NCI-H128 (cell line): ENCODE measurements around the gene LAG3.

Experiments
- DNase-seq: peaks from one replicate; lab custom pipeline; 2025; ENCODE audit not compliant: unreplicated experiment; lab: John Stamatoyannopoulos, UW

The LAG3 gene

GRCh38 chr12:6787309-6787708 is 15.0 kb downstream of the LAG3 start:
- no peak for DNase-seq

GRCh38 chr12:6788972-6789924 is 16.9 kb downstream of the LAG3 start, which contains the start of gene CD4:
CD4 (plus strand) TSS chr12:6789528; CDS start chr12:6800139, 10,611 bp downstream.
- DNase-seq = no peak

- no peak for DNase-seq
Observed at GRCh38 chr12:6790496-6791150, 18.3 kb downstream of the LAG3 start.

DNA sequence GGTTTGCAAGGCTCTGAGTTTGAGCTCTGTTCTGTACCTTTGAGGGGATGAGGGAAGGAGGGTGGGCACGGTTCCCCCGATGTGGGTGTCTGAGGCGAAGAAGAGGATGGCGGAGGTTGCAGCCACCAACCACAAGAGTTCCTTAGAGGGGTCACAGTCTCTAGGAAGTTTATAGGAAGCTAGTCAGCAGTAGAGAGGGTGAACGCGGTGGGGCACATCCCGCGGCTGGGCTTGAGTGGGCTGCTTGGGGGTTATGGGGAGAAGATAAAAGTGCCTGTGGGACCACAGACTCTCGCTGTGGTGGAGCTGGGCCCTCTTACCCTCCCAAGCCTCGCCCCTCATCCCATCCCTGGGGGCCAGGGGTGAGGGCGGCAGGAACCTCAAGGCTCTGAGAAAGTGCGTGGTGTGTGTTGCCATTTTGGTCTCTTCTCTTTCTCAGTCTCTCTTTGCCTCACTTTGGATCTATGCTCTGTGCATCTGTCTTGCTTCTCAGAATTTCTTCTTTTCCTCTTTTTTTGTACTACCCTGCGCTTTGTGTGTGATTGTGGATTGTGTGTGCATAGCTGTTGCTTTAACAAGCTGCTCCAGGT is 19.7 kb downstream of the LAG3 start:
- no peak for DNase-seq

- DNase-seq = no peak
Observed at GRCh38 chr12:6792522-6793201, 20.3 kb downstream of the LAG3 start.

DNA sequence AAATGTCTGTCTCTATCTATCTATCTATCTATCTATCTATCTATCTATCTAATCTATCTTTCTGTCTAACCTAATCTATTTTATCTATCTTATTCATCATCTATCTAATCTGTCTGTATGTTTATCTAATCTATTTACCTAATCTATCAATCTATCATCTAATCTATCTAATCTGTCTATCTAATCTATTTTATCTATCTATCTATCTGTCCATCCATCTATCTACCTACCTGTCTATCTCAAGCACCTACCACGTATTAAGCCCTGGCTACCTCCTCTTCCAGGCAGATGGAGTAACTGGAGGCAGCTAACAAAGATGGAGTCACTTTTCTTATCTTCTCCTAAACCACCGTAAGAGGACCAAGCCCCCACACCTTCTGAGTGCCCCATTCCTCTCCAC is 22.8 kb downstream of the LAG3 start:
- DNase-seq = no peak

- DNase-seq = no peak
Observed at GRCh38 chr12:6796576-6796975, 24.3 kb downstream of the LAG3 start.

DNA sequence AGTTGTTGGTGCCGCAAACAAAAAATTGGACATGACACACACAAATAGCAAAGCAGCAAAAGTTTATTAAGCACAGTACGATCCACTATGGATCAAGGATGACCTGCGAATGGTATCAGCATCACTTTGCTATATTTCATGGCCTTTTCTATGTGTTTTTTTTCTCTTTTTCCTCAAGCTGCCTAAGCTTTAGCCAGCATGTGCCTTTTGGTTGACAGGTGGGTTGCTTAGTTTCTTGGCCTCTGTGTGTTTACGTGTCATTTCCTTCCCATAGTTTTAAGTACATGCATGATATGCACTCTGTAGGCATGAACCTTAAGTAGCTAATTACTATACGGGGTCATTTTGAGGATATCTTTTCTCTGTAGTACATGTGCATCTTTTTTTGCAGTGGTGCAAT is 26.8 kb downstream of the LAG3 start:
- no peak for DNase-seq

DNA sequence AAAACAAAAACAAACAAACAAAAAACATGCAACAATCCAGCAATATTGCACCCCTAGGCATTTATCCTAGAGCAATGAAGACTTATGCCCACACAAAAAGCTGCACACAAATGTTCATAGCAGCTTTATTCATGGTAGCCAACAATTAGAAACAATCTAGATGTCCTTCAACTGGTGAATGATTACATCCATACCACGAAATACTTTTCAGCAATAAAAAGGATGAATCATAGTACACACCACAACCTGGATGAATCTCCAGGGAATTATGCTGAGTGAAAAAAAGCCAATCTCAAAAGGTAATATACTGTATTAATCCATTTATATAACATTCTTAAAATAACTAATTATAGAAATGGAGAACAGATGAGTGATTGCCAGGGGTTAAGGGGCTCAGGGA is 34.9 kb downstream of the LAG3 start:
- no peak for DNase-seq

GRCh38 chr12:6809056-6809455 is 36.7 kb downstream of the LAG3 start:
- DNase-seq = no peak

GRCh38 chr12:6810758-6811157 is 38.4 kb downstream of the LAG3 start:
- no peak for DNase-seq

- DNase-seq = no peak
Observed at GRCh38 chr12:6813363-6813762, 41.0 kb downstream of the LAG3 start.

GRCh38 chr12:6816598-6816997 is 44.3 kb downstream of the LAG3 start:
- no peak for DNase-seq

GRCh38 chr12:6817098-6817497 is 44.8 kb downstream of the LAG3 start:
- no peak for DNase-seq

DNA sequence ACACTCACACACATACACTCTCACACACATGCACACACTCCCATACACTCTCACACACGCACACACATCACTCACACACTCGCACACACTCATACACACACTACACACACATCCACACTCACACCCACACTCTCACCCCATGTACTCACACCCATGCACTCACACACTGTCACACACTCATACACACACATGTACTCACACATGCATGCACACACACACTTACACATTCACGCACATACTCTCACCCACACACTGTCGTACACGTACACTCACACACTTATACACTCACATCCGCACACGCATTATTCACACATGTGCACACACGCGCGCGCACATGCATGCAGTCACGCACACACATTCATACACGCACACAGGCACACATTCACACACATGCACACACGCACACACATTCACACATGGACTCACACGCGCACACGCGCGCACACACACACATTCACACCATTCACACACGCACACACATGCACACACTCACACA is 45.4 kb downstream of the LAG3 start:
- DNase-seq = no peak

GRCh38 chr12:6818222-6818621 is 45.9 kb downstream of the LAG3 start:
- DNase-seq = no peak

GRCh38 chr12:6818645-6819044 is 46.3 kb downstream of the LAG3 start:
- DNase-seq = no peak

GRCh38 chr12:6819106-6820030 is 47.0 kb downstream of the LAG3 start:
- no peak for DNase-seq

DNA sequence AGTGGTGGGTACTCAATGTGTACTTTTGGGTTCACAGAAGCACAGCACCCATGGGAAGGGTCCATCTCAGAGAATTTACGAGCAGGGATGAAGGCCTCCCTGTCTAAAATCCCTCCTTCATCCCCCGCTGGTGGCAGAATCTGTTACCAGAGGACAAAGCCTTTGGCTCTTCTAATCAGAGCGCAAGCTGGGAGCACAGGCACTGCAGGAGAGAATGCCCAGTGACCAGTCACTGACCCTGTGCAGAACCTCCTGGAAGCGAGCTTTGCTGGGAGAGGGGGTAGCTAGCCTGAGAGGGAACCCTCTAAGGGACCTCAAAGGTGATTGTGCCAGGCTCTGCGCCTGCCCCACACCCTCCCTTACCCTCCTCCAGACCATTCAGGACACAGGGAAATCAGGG is 47.8 kb downstream of the LAG3 start:
- no peak for DNase-seq
